ENCODE measurements around the gene MCU.

The MCU gene

DNA sequence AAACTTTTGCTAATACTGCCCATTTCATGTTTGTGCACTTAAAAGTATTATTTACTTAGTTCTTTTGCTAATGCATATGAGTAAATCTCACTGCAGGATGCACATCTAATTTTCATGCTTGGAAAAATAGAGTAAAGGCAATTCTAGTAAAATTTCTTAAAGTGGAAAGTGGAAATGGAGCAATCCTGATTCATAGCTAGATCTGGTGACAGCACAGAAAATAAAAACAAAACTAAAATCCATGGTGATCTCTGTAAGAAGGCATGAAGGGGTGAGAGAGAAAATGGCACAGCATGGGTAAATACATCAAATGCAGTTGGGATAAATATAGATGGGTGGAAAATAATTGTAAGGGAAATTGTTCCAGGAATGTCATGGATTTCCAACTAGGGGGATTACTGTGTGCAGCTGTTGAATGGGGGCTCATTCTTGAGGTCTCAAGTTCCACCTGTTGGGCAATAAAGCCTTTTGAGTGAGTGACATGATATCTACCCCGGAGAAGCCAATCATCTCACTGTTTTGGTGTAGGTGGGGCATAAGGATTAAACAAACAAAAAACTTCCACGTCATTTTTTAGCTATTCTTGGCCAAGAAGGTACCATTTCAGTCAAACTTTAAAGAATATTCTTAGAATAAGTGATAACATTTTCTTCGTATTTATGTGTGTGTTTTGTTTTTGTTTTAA, 1.7 kb upstream of the MCU start:
- Mint-ChIP-seq H3K27me3 (ENCODE audit: low read depth) (no peaks in the 10 kb centered on the region), H3K27ac (peak overlapping the region; percentile 39 to 78 (median 68)), H3K4me3 (peak overlapping the region; percentile 24 to 58 (median 58)), H3K36me3 (ENCODE audit: low read depth) (no peaks in the 10 kb centered on the region), H3K4me1 (peaks cover 71% of the 10 kb centered on the region), H3K9me3 (no peaks in the 10 kb centered on the region)
- TF ChIP-seq, protein P1, sequence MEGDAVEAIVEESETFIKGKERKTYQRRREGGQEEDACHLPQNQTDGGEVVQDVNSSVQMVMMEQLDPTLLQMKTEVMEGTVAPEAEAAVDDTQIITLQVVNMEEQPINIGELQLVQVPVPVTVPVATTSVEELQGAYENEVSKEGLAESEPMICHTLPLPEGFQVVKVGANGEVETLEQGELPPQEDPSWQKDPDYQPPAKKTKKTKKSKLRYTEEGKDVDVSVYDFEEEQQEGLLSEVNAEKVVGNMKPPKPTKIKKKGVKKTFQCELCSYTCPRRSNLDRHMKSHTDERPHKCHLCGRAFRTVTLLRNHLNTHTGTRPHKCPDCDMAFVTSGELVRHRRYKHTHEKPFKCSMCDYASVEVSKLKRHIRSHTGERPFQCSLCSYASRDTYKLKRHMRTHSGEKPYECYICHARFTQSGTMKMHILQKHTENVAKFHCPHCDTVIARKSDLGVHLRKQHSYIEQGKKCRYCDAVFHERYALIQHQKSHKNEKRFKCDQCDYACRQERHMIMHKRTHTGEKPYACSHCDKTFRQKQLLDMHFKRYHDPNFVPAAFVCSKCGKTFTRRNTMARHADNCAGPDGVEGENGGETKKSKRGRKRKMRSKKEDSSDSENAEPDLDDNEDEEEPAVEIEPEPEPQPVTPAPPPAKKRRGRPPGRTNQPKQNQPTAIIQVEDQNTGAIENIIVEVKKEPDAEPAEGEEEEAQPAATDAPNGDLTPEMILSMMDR (IDR thresholded peaks at IDR 0.05; ENCODE audit: unreplicated experiment in 3 of 3), result no peak

DNA sequence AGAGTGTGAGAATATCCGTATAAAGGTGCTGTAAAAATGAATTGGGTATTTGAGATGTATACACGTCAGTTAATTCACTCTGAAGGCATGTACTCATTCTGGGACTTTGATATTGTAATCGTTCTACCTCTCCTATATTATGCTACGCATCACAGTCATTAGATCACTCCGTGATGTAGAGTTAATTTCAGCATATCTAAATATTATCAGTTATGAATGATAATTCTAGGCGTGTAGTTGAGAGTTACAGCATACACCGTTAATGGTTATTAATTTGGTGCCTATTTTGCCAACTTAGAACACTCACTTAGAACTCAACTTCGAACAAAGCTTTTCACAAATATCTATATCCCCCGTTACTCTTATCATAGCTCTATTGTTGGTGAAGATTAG, 477 bp upstream of the MCU start:
- no peaks in the 10 kb centered on the region for H3K27me3 Mint-ChIP-seq (ENCODE audit: low read depth)
- TF ChIP-seq, protein P1 (IDR thresholded peaks at IDR 0.05; ENCODE audit: unreplicated experiment in 3 of 3), result no peak
- peak overlapping the region; percentile 45 to 78 (median 58) for H3K27ac Mint-ChIP-seq
- H3K4me3 Mint-ChIP-seq, result peak overlapping the region; percentile 74 to 84 (median 83)
- peaks cover 67% of the 10 kb centered on the region for H3K4me1 Mint-ChIP-seq
- no peaks in the 10 kb centered on the region for H3K9me3 Mint-ChIP-seq
- H3K36me3 Mint-ChIP-seq (ENCODE audit: low read depth), result no peaks in the 10 kb centered on the region

DNA sequence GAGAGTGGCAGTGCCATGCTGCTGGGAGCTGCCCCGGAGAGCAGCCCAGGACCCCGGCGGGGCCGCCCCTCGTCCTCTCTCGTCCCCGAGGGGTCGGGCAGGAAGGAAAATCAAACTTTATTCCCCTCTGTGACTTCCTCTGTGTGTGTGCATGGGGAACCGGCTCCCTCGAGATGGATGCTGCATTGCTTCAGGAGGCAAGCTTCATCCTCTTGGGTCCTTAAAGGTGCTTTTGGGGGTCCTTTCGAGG, 726 bp downstream of the MCU start:
- peaks cover 60% of the 10 kb centered on the region for H3K4me1 Mint-ChIP-seq

DNA sequence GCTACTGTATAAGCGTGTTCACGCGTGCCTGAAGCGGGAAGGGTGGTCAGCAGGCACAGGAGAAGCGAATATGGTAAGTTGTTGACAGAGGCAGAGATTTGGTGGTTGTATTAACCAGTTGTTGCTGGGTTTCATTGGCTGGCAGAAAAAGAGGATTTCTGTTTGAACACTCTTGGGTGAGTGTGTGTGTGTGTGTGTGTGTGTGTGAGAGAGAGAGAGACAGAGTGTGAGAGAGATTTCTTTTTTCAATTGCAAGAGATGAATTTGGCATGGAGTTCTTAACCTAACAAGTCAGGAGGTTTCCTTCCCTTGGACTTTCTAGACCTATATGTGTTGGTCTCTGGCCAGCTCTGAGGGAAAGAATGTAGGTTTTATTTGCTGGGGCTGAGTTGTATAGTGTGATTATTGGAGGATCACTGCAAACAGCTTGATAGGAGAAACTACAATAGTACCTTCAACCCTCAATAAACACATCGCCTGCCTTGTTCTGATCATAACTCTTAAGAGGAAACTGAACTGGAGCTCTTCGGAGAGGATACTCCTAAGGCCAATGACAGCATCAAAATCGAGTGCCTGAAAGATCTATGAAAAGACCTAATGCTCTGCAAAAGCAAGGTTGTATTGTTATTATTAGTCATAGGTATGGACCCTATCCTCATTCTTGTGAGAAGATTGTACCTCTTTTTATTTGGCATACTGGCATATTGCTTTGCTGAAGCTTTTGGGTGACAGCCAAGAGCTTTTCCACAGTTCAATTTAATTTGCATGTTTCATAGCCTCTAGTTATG, 1.2 kb downstream of the MCU start:
- Mint-ChIP-seq H3K27ac (peak overlapping the region; percentile 9 to 45 (median 43)), H3K9me3 (no peaks in the 10 kb centered on the region), H3K4me3 (peak overlapping the region; percentile 85 to 95 (median 91)), H3K4me1 (peaks cover 54% of the 10 kb centered on the region), H3K36me3 (ENCODE audit: low read depth) (no peaks in the 10 kb centered on the region), H3K27me3 (ENCODE audit: low read depth) (no peaks in the 10 kb centered on the region)
- TF ChIP-seq, protein P1 (IDR thresholded peaks at IDR 0.05; ENCODE audit: unreplicated experiment in 3 of 3), result no peak

More for the DNA sequence above, 726 bp downstream of the MCU start:
- TF ChIP-seq, protein P1 (IDR thresholded peaks at IDR 0.05; ENCODE audit: unreplicated experiment in 3 of 3), result no peak
- Mint-ChIP-seq H3K27me3 (ENCODE audit: low read depth) (no peaks in the 10 kb centered on the region), H3K4me3 (peak overlapping the region; percentile 85 to 95 (median 91)), H3K9me3 (no peaks in the 10 kb centered on the region), H3K36me3 (ENCODE audit: low read depth) (no peaks in the 10 kb centered on the region), H3K27ac (peak overlapping the region; percentile 9 to 45 (median 43))

DNA sequence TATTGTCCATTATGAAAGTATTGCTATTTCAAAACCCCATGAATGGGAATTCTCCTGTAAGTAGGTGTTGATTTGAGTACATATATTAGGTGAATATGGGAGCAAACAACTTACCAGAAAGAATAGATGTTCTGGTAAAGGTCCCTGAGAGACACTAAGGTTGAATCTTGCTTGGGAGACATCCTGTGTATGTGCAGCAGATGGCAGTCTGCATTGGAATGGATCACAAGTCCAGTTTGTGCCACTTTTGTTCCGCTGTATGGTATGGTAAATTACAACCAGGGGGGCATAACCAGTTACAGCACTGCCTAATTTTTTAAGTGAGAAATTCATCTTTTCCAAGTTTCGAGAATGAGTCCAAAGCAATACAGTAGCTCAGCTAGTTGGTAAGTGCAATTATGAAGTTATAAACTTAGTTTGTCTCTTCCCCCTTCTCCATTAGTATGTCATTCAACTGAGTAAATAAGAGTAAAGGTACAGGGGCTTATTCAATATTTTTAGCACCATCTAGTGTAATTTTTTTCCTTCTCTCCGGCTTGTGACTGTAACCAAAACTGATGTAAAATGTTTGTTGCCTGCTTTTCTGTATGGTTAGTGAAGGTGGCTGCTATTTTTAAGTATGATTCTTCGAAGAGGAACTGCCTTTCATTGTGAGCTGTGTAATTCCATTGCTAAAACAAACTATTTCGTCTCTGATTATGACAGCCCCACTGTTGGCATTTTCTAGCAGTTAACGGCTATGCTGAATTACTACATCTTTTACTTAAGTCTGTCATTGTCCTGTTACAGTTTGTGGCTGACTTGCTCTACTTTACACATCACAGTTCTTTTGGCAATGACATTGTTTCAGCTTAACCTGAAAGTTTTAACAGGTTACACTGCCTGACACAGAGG, 2.8 kb downstream of the MCU start:
- TF ChIP-seq, protein P1 (IDR thresholded peaks at IDR 0.05; ENCODE audit: unreplicated experiment in 3 of 3), result peak; percentile 38 to 42 (median 39)
- Mint-ChIP-seq H3K4me3 (peak overlapping the region; percentile 62 to 95 (median 80)), H3K4me1 (peaks cover 47% of the 10 kb centered on the region), H3K36me3 (ENCODE audit: low read depth) (no peaks in the 10 kb centered on the region), H3K27me3 (ENCODE audit: low read depth) (no peaks in the 10 kb centered on the region), H3K9me3 (no peaks in the 10 kb centered on the region), H3K27ac (peak overlapping the region; percentile 14 to 45 (median 36))

Data from nephron (organoid).